GM21619 (cell line): ENCODE measurements around the gene MRGPRE.

Source experiments
- ATAC-seq: cut with Tn5 transposase; IDR thresholded peaks from one replicate; pipeline ENCODE4 v1.9.1; 2021; ENCODE audit not compliant: unreplicated experiment

Gene MRGPRE

DNA sequence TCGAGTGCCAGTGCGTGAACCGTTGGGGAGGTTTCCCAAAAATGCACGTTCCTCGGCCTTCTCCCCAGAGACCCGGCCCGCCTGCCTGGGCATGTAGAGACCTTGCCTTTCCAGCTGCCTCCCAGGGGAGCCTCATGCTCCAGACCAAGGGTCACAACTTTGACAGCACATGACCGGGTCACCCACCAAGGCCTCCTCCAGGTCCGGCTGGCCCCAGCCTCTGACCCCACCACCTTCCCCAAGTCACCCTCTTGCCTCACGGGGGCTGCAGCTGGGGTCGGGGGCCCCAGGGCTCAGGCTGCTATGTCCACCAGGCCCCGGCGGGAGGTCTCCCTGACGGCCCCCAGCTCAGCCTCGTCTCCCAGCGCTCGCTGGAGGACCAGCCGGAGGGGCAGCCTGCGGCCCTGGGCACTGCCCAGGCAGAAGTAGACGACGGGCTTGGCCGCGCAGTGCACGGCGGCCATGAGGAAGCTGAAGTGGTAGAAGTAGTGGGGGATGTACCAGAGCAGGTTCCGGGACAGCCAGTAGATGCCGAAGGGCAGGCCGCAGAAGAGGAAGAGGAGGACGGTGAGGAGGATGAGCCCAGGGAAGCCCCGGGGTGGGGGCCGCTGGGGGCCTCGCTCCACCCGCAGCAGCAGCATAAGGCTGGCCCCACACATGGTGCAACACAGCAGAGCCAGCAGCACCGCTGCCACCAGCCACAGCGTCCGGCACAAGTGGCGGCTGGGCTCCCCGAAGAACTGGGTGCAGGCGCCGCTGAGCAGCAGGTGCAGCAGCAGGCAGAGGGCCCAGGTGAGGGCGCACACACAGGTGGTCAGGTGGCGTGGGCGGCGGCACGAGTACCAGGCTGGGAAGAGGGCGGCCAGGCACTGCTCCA lies 4.4 kb downstream of the MRGPRE start:
- ATAC-seq, result no peak

DNA sequence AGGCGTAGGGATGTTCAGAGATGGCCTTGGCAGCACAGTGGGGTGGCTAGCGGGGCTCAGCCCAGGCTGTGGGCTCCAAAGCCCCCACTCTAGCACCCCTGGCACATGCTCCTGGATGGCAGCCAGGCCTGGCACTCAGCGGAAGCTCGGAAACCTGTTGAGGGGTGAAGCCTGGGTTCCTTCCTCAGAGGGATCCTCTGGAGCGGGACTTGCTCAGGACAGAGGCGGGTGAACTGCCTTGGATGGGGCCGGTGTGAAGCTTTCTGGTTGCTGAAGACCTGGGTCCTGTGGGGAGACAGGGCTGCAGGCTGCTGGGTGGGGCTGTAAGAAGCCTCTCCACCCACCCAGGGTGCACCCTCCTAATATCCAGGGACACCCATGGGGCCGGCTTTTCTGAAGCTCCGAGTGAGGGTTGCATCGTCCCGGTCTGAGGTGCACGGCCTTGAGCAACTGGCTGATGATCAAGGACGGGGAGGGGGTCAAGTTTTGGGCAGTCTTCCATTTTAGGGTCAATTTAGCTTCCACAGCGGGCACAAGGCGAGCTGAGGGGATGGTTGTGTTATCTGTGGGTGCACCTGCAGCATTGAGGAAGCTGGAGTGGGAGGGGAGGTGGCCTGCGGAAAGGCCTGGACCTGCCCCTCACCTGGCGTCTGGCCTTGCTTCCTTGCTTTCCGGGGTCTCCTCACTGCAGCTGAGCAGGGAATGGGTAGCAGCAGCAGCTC lies 5.2 kb downstream of the MRGPRE start:
- no peak for ATAC-seq

DNA sequence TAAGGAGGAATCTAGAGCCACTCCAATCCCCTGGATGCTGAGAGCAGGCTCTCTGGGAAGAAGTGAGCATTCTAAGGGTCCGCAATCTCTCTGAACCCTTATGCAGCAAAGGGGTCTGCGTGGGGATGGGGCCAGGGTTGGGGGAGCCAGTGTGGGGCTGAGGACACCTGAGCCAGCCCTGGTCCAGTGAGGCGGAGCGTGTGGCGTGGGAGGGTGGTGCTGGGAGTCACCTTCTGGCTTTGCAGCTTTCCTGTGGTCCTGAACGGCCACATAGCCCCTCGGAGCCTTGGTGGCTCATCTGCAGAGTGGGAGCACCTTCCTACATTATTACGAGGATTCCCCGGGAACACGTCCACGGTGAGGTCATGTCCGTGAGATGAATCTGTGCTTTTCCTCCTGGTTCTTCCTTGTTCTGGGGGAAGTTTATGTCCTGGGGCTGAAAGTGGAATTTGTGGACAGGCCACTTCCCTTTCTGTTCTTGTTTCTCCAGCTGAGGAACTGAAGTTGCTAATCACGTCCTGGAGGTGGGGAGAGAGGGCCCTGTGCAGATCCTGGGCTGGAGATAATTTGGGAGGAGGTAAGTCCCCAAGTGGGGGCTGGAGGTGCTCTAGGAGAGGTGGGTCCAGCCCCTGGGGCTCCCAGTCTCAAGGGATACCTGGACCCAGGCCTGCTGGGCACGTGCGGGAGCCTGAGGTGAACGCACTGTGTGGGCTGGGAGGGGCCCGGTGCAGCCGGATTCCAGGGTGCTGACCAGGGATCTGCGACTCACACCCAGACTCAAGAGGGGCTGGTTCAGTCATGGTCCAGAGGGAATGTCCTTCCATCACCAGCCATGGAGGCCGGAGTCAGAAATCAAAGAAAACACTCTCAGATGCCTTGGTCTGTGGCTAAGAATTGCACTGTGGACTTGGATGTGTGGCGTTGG lies 6.1 kb downstream of the MRGPRE start:
- ATAC-seq, result no peak

DNA sequence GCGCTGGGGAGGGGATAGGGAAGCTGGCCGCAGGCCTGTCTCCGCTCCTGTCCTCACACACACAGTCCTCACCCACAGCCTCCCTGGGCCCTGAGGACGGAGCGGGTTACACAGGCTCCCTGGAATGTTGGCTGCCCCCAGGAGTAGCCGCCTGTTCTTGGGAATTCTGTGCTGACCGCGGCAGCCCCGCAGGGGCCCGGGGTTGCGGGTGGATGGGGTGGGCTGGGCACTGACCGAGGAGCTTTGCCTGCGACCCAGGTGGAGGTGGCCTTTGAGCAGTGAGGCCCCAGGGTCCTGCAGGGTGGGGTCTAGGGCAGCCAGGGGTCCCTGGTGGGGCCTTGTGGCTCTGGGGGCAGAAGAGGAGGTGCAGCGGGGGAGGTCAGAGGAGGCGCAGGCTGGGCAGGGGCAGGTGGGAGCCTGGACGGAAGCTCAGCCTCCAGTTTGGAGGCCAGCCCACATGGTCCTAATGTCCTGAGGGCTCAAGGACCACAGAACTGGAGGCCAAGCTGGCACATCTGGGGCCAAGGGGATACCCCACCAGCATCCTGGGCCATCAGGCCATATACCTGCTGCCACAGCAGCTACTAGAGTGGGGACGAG lies 7.0 kb downstream of the MRGPRE start:
- ATAC-seq, result no peak

DNA sequence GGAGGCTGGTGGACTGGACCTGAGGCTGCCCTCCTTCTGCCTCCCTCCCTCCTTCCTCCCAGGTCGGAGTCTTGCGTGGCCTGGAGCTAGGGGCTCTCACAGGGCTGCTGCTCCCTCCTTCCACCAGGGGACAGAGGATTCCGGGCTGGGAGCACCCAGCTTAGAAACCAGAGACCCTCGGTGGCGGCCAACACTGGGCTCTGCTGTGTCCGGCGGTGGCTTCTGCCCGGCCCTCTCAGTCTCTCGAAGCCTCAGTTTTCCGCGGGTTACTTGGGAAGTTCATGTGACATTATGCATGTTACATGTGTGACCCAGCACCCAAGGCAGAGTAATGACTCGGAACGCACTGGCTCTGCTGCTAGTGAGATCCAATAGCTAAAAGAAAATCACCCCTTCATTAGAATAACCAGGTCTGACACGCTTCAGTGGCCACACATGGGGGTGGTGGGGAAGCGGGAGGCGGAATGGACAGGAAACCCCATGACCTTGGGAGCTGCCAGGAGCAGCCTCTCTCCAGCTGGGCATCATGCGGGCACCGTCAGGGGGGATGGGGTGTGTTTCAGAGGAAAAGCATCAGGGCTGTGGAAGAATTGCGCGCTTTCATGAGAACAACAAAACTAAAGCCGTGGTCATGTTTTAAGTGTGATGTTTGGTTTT lies 7.7 kb downstream of the MRGPRE start:
- no peak for ATAC-seq

DNA sequence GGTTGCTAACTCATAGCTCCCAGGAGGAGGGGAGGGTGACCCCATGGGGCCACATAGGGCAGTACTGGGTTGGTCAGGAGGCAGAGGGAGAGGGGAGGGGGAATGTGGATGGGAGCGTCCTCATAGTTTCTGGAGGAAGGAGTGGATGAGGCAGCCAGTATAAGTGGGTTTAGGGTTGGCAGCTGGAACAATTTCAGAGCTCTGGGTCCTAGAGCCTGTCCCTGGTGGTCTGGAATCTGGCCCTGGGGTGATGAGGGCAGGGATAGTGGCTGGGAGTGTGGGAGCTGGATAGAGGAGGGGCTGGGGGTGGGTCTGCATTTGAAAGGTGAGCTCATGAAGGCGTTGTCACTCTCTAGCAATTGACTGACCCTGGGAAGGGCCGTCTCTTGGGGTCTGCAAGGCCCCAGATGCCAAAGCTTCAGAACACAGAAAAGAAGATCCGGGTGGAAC lies 8.3 kb downstream of the MRGPRE start:
- ATAC-seq, result no peak

DNA sequence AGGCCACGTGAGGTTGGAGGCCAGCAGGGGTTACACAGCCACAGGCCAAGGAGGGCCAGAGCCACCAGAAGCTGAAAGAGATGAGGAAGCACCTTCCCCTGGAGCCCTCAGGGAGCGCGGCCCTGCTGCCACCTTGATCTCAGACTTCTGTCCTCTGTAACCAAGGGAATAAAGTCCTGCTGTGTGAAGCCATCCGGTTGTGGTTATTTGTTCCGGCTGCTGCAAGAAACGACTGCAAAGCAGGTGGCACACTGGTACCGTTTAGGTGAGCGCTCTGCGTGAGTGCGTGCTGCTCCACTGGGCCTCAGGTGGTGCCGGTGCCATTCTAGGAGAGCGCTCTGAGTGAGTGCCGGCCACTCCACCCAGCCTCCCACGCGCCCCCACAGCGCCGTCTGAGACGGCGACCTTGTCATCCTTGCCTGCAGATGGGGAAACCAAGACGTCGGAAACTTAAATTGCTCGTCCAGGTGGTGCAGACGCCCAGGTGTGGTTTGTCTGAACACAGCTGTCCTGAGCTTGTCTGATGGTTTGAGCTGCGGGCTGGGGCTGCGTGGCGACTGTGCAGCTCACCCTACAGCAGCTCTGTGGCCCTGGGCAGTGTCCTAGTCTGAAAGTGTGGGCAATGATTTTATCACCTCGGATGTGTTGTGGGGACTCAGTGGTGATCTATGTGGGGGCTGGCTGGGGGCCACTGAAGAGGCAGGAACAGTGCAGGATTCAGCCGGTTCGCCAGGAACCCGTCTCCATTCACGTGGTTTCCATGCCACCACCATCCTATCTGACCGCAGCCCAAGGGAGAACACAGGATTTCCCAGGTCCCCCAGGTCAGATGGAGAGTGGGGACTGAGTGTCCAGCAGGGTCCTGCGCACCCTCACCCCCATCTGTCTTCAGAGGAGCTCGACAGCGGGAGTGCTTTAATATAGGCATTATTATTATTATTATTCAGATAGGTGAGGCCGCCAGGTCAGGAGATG lies 9.0 kb downstream of the MRGPRE start:
- no peak for ATAC-seq

DNA sequence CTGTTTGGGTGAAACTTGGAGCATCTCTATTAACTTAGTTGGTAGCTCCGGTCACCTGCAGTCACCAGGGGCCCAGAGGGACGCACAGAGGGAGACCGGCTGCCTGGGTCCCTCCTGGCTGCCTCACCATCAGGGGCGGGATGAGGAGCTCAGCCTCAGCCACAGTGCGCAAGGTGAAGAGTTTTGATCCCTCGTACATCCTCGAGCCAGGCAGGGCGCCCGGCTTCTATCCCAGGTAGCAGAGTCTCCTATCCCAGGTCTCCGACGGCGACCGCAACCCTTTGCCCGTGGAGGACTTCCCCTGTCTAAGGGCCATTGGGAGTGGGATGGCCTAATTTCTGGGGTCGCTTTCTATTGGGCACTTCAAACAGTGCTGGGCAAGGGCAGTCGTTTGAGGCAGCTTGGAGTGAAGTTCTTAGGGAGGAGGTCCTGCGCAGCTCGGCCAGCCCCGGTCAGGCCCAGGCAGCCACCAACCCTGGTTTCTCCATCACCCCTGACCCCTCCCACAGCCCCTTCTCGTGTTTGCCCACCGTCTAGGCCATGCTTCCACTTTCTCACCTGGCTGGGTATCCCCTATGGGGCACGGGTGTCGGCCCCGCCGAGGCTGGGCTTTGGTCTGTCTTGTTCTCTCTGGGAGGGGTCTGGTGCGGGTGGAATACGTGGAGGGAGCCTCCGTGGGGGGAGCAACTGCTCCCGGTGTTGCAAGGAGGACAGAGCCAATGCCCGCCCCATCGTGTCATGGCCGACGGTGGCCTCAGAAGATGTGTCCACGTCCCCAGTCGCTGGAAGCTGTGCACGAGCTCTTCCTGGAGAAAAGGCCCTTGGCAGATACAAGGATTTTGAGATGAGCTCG lies 10.0 kb downstream of the MRGPRE start:
- no peak for ATAC-seq

DNA sequence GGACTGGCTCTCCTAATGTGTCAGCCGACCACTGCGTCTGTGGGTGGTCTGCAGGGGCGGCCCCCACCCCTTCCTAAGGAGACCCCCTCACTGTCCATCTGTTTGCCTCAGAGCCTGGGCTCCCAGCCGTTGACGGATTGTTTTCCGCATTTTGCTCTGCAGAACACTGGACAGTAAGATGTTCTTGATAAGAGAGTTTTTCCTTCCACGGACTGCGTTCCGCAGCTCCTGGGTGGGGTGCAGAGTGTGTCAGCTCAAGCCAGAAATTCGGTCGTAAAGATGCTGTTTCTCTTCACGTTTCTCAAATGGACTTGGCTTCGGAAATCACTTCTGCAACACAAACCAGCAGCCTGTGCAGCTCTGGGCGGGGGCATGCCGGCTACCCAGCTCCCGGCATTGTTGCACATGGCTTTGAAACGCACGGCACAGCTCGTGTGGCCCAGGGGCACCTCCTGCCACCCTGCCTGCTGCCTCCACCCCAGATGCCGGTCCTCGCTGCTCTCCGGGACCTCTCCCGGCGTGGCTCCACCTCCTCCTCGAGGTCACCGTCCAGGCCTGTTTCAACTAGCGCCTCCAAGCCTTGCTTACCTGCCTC lies 10.7 kb downstream of the MRGPRE start:
- ATAC-seq, result no peak

DNA sequence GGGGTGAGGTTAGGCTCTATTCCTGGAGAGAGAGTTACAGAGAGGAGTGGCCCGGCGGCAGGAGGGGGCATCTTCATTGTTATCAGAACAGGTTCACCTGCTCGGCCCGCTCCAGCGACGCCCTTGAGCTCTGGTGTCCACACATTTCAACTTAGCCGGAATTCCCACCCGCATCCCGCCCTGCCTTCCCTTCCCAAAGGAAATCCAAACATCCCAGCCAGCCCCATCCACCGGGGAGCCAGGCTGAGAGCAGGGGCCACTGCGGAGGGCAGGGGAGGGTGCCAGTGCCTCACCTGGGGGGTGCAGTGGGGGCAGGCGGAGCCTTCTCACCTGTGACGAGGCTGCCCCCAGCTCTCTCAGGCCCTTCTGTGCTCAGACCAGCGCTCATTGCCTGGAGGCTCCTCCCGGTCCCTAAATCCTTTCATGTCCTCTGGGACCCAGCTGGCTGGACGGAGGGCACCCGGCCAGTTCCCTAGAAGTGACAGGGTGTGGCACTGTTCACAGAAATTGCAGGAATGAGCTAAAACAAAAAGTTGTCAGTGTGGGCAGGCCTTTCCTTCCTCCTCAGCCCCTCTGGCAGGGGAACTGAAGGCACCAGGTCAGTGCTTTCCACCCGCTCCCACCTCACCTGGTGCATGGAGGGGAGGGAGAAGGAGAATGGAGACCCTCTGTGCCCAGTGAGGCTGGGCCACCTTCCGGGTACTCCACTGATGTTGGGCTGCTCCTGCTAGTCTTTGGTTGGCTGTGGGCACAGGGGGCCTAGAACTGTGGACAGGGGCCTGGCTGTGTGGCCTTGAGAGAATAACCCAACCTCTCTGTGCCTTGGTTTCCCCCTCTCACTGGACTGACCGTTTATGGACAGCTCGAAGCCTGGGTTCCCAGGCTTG lies 11.5 kb downstream of the MRGPRE start:
- no peak for ATAC-seq

DNA sequence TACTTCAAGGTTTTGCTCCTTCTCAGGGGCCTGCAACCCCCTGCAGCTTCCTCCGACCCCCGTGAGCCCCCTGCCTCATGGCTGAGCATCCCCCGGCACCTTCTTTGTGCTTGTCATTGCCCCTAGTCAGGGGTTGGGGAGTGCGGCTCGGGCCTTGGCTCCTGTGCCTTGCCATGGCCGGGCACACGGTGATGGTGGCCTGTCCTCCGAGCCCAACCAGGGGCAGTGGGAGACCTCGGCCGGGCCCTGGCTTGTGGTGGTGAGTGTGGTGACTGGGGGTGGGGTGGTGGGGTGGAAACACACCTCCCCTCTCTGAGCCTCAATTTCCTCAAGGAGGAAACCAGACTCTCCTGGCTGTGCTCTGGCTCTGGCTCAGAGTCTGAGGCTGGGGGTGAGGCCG lies 12.1 kb downstream of the MRGPRE start:
- ATAC-seq, result no peak

DNA sequence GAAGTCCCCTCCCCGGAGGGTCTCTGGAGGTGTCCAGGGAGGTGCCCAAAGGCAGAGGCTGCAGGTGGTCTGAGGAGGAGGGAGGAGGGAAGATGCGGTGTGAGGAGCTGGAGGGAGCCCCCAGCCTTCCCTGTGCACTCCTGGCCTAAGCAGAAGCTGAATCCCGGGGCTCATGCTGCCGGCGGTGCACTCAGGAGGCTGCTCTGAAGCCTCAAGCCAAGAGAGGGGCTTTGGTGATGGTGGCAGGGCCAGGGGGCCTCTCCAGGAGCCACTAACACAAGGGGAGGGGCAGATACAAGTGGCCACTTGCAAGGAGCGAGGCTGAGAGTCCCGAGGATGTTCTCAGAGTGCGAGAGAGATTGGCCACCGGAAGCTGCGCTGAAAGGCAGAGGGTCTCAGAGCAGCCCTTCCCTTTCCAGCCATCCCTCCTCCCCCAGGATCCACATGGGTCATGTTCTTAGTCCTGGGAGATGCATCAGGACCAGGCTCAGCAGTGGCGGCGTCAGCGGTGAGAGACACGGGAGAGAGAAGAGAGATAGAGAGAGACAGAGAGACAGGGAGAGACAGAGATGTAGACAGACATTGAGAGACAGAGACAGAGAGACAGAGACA lies 12.8 kb downstream of the MRGPRE start:
- ATAC-seq, result no peak

DNA sequence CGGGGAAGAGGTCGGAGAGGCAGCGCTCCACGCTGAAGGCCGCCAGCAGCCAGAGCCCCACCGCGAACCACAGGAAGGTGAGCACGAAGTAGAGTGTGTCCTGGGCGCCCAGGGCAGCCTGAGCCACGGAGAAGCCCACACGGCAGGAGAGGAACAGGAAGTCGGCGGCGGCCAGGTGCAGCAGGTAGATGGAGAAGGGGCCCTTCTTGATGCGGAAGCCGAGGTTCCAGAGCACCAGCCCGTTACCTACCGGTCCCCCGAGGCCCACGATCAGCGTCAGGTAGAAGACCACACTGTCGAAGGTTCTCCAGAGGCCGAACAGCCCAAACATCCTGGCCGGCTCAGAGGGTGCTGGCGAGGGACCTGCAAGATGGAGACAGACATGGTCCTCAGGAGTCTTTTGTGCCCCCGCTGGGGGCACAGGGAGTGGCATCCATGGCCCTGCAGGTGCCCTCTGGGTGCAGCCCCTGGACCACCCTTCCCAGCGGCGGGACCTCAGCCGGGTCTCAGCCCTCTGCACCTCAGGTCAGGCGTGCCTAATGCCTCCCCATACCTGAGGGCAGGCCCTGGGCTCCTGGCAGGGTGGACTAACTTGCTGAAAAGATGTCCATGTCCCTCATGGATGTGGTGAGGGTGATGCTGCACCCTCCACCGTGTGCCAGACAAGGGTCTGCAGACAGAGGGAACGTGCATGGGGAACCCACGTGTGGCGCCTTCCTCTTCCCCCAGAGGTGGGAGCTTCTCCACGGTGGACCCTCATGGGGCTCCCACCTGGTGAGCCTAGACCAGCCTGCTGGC lies 13.5 kb downstream of the MRGPRE start, which contains the start of gene MRGPRG:
Gene MRGPRG (minus strand): TSS at position 331 of the 798 bp plus-strand sequence. CDS start 0 bp downstream, at position 331.
- no peak for ATAC-seq

DNA sequence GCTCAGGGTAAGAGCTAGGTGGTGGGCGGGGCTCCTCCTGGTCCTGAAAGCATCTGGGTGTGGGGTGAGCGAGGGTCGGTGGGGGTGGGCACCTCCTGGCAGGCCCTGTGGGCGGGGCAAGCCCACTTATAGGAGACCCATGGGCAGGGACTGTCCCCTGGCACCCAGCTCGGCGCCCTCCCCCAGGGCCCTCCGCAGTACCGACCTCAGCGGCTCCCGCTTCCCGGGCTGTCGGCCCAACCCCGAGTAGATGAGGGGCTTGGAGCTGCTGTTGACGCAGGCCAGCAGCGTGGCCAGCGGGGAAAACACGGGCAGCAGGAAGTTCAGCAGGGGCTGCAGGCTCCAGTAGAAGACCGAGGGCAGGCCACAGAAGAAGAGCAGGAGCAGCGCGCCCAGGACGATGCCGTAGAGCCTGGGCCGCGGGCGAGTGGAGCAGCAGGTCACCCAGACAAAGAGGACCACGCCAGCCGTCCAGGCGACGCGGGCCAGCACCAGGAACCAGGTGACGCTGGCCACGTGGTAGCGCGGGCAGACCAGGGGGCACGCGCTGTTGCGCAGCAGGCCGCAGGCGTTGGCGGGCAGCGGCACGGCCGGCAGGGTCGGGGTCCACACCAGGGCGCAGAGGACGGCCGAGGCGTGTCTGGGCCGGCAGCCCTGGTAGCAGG lies 14.3 kb downstream of the MRGPRE start:
- ATAC-seq, result no peak

DNA sequence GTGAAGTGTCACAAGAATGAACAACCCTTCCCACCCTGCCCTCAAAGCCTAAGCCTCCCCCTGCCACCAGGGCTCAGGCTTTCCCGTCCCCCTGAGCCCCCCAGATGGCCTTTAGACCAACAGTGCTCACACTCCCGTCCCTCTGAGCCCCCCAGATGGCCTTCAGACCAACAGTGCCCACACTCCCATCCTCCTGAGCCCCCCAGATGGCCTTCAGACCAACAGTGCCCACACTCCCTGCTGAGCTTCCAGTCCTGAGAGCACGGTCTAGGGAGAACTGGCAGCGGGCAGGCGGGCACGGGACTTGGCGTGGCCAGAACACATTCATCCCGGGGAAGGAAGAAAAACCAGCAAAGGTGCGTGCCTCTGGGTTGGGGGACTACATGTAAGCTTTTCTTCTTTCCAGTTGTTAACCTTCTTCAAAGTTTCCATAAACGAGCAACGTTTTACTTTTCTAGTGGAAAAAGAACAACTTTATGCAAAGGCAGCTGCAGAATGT lies 16.1 kb downstream of the MRGPRE start:
- ATAC-seq, result no peak
